ENCODE measurements around the gene CDKN2B-AS1. TPM values are rescaled to one million over a fixed set of nuclear protein-coding genes. Genes with fewer than 3 reads are reported as not detected.

The CDKN2B-AS1 gene
- total and polyA plus RNA-seq, 2 experiments from 2014 or later: 0.14 TPM; not detected in 1

DNA sequence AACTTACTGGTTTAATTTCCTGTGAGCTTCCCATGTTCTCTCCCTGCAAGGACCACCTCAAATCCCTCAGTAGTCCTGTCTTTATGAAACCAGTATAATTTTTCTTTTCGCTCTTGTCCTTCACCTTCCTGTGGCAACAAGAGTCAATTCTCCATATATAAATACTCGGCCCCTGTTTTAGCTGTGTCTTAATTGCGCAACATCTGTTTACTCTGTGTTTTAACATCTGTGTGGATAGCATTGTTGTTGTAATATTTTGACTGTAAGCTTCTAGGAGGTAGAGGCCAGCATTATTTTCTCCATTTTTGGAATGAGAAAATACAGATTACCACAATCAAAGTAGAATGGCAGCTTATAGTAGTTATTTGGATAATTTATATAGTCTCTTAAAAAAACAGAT is 44.7 kb downstream of the CDKN2B-AS1 start:
- Histone ChIP-seq H2AFZ (no peak overlapping the region), H4K20me1 (replicated peaks; ENCODE audit: insufficient read depth) (no peaks in the 10 kb centered on the region), H3K27ac (ENCODE audit: low read depth) (no peak overlapping the region), H3K36me3 (ENCODE audit: insufficient read depth) (no peaks in the 10 kb centered on the region), H3K79me2 (replicated peaks; ENCODE audit: insufficient read depth) (no peaks in the 10 kb centered on the region), H3K4me2 (no peak overlapping the region), H3K9me2 (ENCODE audit: insufficient read depth) (no peaks in the 10 kb centered on the region), H3K27me3 (ENCODE audit: insufficient read depth) (no peaks in the 10 kb centered on the region), H3F3A (replicated peaks; ENCODE audit: low read depth) (no peaks in the 10 kb centered on the region), H3K4me1 (ENCODE audit: insufficient read depth) (no peaks in the 10 kb centered on the region), H3K4me3 (no peak overlapping the region)
- no peak for ATAC-seq
- DNase-seq (ENCODE audit: low spot score): no peak
- Mint-ChIP-seq H3K4me1 (peaks cover 7% of the 10 kb centered on the region; the same call in 2 of the 3 replicates), H3K36me3 (ENCODE audit: low read depth) (no peaks in the 10 kb centered on the region), H3K27ac (no peak overlapping the region), H3K27me3 (ENCODE audit: insufficient read depth, low read depth, poor library complexity) (no peaks in the 10 kb centered on the region), H3K9me3 (no peaks in the 10 kb centered on the region), H3K4me3 (no peak overlapping the region)
- TF ChIP-seq, protein P1, sequence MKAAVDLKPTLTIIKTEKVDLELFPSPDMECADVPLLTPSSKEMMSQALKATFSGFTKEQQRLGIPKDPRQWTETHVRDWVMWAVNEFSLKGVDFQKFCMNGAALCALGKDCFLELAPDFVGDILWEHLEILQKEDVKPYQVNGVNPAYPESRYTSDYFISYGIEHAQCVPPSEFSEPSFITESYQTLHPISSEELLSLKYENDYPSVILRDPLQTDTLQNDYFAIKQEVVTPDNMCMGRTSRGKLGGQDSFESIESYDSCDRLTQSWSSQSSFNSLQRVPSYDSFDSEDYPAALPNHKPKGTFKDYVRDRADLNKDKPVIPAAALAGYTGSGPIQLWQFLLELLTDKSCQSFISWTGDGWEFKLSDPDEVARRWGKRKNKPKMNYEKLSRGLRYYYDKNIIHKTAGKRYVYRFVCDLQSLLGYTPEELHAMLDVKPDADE (IDR thresholded peaks at IDR 0.05): no peak
- TF ChIP-seq ZNF331 (CRISPR knock-in tag; IDR thresholded peaks at IDR 0.05; ENCODE audit: low read depth) (no peak), STAT1 (IDR thresholded peaks at IDR 0.05; ENCODE audit: unreplicated experiment) (no peak), POLR2AphosphoS5 (IDR thresholded peaks at IDR 0.05; ENCODE audit: low read depth) (no peak), EZH2phosphoT487 (IDR thresholded peaks at IDR 0.05; ENCODE audit: unreplicated experiment) (no peak), ZNF114 (CRISPR knock-in tag; IDR thresholded peaks at IDR 0.05) (no peak)
- TF ChIP-seq, protein P2, sequence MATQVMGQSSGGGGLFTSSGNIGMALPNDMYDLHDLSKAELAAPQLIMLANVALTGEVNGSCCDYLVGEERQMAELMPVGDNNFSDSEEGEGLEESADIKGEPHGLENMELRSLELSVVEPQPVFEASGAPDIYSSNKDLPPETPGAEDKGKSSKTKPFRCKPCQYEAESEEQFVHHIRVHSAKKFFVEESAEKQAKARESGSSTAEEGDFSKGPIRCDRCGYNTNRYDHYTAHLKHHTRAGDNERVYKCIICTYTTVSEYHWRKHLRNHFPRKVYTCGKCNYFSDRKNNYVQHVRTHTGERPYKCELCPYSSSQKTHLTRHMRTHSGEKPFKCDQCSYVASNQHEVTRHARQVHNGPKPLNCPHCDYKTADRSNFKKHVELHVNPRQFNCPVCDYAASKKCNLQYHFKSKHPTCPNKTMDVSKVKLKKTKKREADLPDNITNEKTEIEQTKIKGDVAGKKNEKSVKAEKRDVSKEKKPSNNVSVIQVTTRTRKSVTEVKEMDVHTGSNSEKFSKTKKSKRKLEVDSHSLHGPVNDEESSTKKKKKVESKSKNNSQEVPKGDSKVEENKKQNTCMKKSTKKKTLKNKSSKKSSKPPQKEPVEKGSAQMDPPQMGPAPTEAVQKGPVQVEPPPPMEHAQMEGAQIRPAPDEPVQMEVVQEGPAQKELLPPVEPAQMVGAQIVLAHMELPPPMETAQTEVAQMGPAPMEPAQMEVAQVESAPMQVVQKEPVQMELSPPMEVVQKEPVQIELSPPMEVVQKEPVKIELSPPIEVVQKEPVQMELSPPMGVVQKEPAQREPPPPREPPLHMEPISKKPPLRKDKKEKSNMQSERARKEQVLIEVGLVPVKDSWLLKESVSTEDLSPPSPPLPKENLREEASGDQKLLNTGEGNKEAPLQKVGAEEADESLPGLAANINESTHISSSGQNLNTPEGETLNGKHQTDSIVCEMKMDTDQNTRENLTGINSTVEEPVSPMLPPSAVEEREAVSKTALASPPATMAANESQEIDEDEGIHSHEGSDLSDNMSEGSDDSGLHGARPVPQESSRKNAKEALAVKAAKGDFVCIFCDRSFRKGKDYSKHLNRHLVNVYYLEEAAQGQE (IDR thresholded peaks at IDR 0.05; ENCODE audit: unreplicated experiment): no peak
- TF ChIP-seq, protein P3, sequence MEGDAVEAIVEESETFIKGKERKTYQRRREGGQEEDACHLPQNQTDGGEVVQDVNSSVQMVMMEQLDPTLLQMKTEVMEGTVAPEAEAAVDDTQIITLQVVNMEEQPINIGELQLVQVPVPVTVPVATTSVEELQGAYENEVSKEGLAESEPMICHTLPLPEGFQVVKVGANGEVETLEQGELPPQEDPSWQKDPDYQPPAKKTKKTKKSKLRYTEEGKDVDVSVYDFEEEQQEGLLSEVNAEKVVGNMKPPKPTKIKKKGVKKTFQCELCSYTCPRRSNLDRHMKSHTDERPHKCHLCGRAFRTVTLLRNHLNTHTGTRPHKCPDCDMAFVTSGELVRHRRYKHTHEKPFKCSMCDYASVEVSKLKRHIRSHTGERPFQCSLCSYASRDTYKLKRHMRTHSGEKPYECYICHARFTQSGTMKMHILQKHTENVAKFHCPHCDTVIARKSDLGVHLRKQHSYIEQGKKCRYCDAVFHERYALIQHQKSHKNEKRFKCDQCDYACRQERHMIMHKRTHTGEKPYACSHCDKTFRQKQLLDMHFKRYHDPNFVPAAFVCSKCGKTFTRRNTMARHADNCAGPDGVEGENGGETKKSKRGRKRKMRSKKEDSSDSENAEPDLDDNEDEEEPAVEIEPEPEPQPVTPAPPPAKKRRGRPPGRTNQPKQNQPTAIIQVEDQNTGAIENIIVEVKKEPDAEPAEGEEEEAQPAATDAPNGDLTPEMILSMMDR (conservative IDR thresholded peaks at IDR 0.05; ENCODE audit: low read depth in 2 of 2): no peak

DNA sequence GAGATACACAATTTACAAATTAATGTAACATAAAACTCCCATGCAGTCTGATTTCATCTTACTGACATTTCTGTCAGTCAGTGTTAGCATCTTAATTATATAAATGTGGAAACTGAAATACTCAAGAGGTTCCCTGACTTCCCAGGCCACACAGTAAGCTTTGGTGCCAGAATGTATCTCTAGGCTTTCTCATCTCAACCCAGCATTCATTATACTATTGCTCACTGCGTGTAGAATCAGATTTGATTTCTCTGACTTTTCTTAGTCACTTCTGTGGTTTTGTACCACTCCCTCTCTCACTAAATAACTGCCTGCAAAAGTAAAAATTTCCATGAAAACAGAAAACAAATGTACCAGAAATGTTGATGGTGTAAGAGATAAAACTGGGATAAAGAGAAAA is 46.2 kb downstream of the CDKN2B-AS1 start:
- H3K36me3 ChIP-seq (ENCODE audit: insufficient read depth): no peaks in the 10 kb centered on the region
- Mint-ChIP-seq H3K4me1 (peaks cover 7% of the 10 kb centered on the region; the same call in 2 of the 3 replicates), H3K4me3 (no peak overlapping the region), H3K9me3 (no peaks in the 10 kb centered on the region), H3K27ac (no peak overlapping the region), H3K27me3 (ENCODE audit: insufficient read depth, low read depth, poor library complexity) (no peaks in the 10 kb centered on the region), H3K36me3 (ENCODE audit: low read depth) (no peaks in the 10 kb centered on the region)
- no peaks in the 10 kb centered on the region for H3K79me2 ChIP-seq (replicated peaks; ENCODE audit: insufficient read depth)
- no peaks in the 10 kb centered on the region for H3F3A ChIP-seq (replicated peaks; ENCODE audit: low read depth)
- no peak overlapping the region for H2AFZ ChIP-seq
- no peak overlapping the region for H3K4me3 ChIP-seq
- H3K27ac ChIP-seq (ENCODE audit: low read depth): no peak overlapping the region
- no peaks in the 10 kb centered on the region for H4K20me1 ChIP-seq (replicated peaks; ENCODE audit: insufficient read depth)
- no peaks in the 10 kb centered on the region for H3K27me3 ChIP-seq (ENCODE audit: insufficient read depth)
- DNase-seq (ENCODE audit: low spot score) (no peak), ATAC-seq (no peak)
- H3K9me2 ChIP-seq (ENCODE audit: insufficient read depth): no peaks in the 10 kb centered on the region
- no peak overlapping the region for H3K4me2 ChIP-seq
- H3K4me1 ChIP-seq (ENCODE audit: insufficient read depth): no peaks in the 10 kb centered on the region
- TF ChIP-seq EZH2phosphoT487 (IDR thresholded peaks at IDR 0.05; ENCODE audit: unreplicated experiment) (no peak), STAT1 (IDR thresholded peaks at IDR 0.05; ENCODE audit: unreplicated experiment) (no peak), NANOG (IDR thresholded peaks at IDR 0.05; ENCODE audit: borderline replicate concordance) (no peak), ZNF114 (CRISPR knock-in tag; IDR thresholded peaks at IDR 0.05) (no peak), EZH2 (IDR thresholded peaks at IDR 0.05; ENCODE audit: low read depth, unreplicated experiment) (no peak), JUNB (IDR thresholded peaks at IDR 0.05; ENCODE audit: unreplicated experiment) (no peak), ZNF331 (CRISPR knock-in tag; IDR thresholded peaks at IDR 0.05; ENCODE audit: low read depth) (no peak), CREB1 (CRISPR knock-in tag; IDR thresholded peaks at IDR 0.05; ENCODE audit: low read depth) (no peak)
- TF ChIP-seq, protein P1 (IDR thresholded peaks at IDR 0.05): no peak
- TF ChIP-seq, protein P3 (conservative IDR thresholded peaks at IDR 0.05; ENCODE audit: low read depth in 2 of 2): no peak

Data from GM23338 (cell line).